Muscle layer of duodenum (tissue), 2 donors: ENCODE measurements around the gene CRB2.

Experiments
- H3K27ac ChIP-seq: one replicate; pipeline ENCODE4 v1.7.0; 2013; ENCODE audit warnings: mild to moderate bottlenecking, low read length
- H3K27me3 ChIP-seq: one replicate; pipeline ENCODE4 v1.7.0; 2013; ENCODE audit warnings: low read depth, mild to moderate bottlenecking, control low read depth, low read length
- H3K36me3 ChIP-seq, 2 donors: one replicate each; pipeline ENCODE4 v1.7.0; 2013; ENCODE audit warnings: low read length in 2 of 2, control low read depth in 1 of 2, mild to moderate bottlenecking in 1 of 2; ENCODE audit not compliant: insufficient read depth in 2 of 2, control insufficient read depth in 1 of 2
- H3K4me1 ChIP-seq, 2 donors: one replicate each; pipeline ENCODE4 v1.7.0; 2013; ENCODE audit warnings: low read length in 2 of 2, mild to moderate bottlenecking in 2 of 2, control low read depth in 1 of 2, moderate library complexity in 1 of 2; ENCODE audit not compliant: insufficient read depth in 2 of 2, control insufficient read depth in 1 of 2
- H3K4me3 ChIP-seq, 2 donors: one replicate each; pipeline ENCODE4 v1.7.0; 2013; ENCODE audit warnings: low read length in 2 of 2, low read depth in 1 of 2, mild to moderate bottlenecking in 1 of 2
- H3K9me3 ChIP-seq, 2 donors: one replicate each; pipeline ENCODE4 v1.7.0; 2013; ENCODE audit warnings: low read length in 2 of 2, control low read depth in 1 of 2, mild to moderate bottlenecking in 1 of 2; ENCODE audit not compliant: control insufficient read depth in 1 of 2
- donor health status: healthy.

CRB2 gene

DNA sequence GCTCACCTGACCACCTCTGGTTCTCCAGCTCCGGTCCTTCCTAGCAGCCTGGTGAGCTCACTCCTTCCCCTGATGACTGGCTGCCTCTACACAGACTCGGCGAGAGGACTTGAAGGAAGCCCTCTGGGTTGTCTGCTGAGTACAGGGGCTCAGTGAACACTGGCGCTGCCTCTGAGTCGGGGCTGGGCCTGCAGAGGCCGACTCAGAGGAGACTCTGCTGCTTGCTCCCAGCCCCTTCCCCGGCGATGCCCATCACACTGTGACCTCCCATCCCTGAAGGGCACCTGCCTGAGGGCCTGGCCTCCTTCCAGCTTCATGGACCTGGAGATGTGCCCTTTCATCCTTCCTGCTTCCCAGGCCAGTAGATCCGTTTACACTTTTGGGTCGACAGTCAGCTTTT, 22.0 kb downstream of the CRB2 start:
- Histone ChIP-seq H3K4me1 (peaks cover 0 to 12% of the 10 kb centered on the region in 2 donors), H3K9me3 (no peaks in the 10 kb centered on the region), H3K4me3 (no peak overlapping the region), H3K36me3 (peaks cover 0 to 23% of the 10 kb centered on the region in 2 donors), H3K27ac (no peak overlapping the region), H3K27me3 (peaks cover 16% of the 10 kb centered on the region)

DNA sequence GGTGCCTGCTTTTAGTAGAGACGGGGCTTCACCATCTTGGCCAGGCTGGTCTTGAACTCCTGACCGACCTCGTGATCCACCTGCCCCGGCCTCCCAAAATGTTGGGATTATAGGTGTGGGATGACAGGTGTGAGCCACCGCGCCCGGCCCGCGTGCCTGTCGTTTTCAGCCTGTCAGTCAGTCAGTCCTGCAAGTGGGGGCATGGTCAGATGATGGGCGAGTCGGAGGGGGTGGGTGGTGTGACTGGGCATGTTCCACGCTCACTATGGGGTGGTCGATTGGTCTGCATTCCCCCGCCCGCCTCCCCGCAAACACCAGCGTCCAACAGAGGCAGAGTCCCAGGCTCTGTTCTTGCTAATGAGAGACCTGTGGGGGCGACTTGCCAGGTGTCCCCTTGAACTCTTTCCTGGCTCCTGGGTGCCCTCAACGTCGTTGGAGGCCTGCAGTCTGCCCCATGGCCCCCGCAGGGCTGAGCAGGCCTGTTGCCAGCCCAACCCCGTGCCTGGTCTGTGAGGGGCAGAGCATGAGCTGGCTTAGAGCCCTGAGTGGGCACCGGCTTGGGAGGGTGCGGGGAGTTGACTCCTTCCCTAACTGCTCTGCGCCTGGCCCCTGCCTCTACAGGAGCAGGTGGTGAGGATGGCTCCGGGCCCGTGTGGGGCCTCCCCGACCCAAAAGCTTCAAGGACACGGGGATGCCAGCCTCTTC, 23.1 kb downstream of the CRB2 start:
- Histone ChIP-seq H3K27me3 (peaks cover 11% of the 10 kb centered on the region), H3K4me3 (no peak overlapping the region), H3K36me3 (peaks cover 0 to 31% of the 10 kb centered on the region in 2 donors), H3K9me3 (no peaks in the 10 kb centered on the region), H3K27ac (no peak overlapping the region), H3K4me1 (peaks cover 0 to 4% of the 10 kb centered on the region in 2 donors)

DNA sequence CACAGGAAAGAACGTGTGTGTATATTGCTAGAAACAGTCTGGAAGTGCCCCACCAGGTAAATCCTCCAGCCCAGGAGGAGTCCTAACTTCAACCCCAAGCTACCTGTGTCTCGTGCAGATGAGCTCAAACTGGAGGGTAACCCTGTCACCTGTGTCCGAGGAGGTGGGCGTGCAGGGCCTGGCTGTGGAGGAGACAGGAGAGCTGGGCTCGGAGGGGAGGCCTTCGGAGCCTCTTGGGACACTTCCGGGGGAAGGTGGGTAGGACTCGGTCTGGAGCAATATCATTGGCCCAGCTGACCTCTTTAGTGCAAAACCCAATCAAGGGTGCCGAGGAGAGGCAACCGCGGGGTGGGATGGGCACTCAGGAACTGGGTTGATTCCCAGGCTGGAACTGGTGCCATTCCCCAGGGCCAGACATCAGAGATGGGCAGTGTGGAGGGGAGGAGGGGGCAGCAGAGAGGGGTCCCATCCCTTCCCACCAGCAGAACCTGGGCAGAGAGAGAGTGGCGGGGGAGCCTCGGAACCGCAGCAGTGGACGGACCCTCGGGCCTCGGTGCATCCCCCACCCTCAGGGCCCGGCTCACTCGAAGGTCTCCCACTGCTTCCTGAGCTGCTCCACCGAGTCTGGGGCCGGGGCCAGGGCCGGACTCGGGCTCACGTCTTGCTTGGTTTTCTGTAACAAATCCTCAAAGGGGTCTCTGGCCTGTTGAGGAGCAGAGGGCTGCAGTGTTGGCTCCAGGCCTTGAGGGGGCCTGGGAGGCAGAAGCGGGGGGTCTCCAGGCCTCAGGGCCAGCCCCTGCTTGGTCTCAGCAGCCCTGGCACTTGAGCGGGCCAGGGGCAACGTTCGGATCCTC, 25.1 kb downstream of the CRB2 start:
- no peak overlapping the region for H3K4me3 ChIP-seq
- H3K36me3 ChIP-seq, result peaks cover 0 to 31% of the 10 kb centered on the region in 2 donors
- H3K27ac ChIP-seq, result no peak overlapping the region
- no peaks in the 10 kb centered on the region for H3K27me3 ChIP-seq
- no peaks in the 10 kb centered on the region for H3K4me1 ChIP-seq
- no peaks in the 10 kb centered on the region for H3K9me3 ChIP-seq

DNA sequence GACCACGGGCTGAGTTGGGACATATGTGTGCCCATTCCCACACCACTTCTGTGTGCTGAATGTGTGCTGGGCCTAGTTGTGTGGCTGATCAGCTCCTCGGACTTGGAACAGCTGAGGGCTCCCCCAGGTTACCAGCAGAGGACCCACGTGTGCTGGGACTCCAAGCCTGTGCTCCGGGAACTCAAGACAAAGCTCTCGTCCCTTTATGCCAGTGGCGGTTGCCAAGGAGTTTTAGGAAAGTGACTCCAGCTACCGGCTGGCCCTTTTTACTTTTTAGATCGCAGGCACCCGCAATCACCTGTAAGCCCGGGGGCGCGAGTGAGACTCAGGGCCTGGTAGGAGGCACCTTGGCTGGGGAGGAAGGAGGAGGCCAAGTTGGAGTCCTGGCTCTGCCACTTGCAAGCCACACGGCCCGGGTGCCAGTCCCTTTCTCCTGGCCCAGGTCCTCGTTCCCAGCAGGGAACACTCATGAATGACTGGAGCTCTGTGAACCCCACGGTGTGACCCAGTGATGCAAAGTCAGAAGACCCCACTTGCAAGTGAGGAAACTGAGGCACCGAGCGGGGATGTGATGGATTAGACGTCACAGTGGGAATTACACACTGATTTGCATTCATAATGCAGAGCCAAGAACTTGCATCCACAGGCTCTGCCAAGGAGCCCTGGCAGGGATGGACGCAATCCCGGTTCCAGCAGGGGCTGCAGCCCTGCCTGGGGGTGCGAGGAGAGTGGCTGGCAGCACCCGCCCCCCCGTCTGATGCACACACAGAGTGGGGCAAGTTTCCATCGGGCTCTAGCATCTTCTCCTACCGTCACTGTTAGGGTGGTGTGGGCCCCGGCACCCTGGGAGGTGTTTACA, 26.9 kb downstream of the CRB2 start:
- Histone ChIP-seq H3K4me1 (no peaks in the 10 kb centered on the region), H3K27ac (no peak overlapping the region), H3K27me3 (no peaks in the 10 kb centered on the region), H3K4me3 (no peak overlapping the region), H3K36me3 (peaks cover 0 to 31% of the 10 kb centered on the region in 2 donors), H3K9me3 (no peaks in the 10 kb centered on the region)

DNA sequence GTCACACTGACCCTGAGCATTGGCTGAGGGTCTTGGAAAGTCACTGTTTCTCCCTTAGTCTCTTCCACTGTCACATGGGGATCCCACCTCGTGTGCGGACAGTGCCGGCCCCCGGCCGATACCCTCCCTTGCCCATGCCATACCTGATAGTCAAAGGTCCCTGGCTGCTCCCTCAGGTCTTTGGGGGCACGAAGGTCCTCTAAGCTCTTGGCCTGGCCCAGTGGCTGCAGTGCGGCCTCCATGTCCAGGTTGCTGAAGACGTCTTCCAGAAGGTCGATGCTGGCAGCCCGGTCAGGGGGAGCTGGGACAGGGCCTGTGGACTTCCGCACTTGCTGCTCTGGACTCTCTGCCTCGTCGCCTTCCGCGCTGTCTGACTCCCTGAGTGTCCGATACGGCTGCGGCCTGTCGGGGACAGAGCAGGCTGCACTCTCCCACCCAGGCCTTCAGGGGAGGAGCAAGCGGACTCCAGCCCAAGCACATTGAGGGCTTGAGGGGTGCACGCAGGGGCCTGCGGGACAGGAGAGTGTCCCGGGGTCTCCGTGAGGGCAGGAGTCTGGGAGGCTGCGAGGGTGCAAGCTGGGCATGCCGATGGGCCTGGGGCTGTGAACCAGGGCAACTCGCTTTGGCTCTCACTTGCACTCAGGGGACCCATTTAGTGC, 27.6 kb downstream of the CRB2 start:
- Histone ChIP-seq H3K4me1 (no peaks in the 10 kb centered on the region), H3K36me3 (peaks cover 0 to 31% of the 10 kb centered on the region in 2 donors), H3K27me3 (no peaks in the 10 kb centered on the region), H3K9me3 (no peaks in the 10 kb centered on the region), H3K27ac (no peak overlapping the region), H3K4me3 (no peak overlapping the region)

DNA sequence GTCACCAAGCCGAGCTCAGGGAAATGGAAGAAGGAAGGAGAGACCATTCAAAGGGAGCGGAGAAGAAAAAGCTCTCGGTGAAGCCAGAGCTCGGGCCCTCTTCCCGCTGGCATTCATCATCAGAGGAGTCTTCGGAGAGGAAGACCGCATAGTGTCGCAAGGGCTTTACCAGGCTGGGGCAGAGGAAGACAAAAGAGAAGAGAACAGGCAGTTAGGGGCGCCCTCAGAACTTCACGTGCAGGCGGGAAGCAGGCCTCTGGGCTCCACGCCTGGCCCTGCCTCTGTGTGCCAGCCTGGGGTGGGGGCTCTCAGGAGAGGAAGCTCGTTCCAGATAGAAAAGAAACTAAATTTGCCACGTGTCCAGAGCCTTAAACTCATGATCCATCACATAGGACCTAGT, 31.7 kb downstream of the CRB2 start:
- no peak overlapping the region for H3K27ac ChIP-seq
- H3K9me3 ChIP-seq, result no peaks in the 10 kb centered on the region
- peaks cover 0 to 11% of the 10 kb centered on the region in 2 donors for H3K36me3 ChIP-seq
- no peaks in the 10 kb centered on the region for H3K27me3 ChIP-seq
- H3K4me1 ChIP-seq, result no peaks in the 10 kb centered on the region
- H3K4me3 ChIP-seq, result no peak overlapping the region

DNA sequence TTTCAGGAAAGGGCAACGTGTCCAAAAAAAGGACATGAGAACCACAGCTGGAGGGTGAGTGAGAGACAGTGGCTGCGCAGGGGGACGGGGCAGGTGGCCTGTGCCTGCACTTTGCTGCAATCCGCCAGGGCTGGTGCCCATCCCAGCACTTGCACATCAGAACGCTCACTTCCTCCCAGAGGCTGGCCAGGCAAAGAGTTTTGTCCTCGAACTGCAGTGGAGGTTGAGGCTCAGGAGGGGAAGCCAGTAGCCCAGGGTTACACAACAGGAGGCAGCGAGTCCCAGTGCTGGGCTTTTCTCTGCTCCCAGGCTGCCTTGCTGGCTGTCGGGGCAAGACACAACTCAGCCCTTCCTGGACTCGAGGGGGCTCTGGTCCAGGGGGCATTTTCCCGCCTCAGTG, 33.1 kb downstream of the CRB2 start:
- H3K4me3 ChIP-seq, result no peak overlapping the region
- no peaks in the 10 kb centered on the region for H3K36me3 ChIP-seq
- no peaks in the 10 kb centered on the region for H3K9me3 ChIP-seq
- no peaks in the 10 kb centered on the region for H3K4me1 ChIP-seq
- H3K27ac ChIP-seq, result no peak overlapping the region
- H3K27me3 ChIP-seq, result no peaks in the 10 kb centered on the region

DNA sequence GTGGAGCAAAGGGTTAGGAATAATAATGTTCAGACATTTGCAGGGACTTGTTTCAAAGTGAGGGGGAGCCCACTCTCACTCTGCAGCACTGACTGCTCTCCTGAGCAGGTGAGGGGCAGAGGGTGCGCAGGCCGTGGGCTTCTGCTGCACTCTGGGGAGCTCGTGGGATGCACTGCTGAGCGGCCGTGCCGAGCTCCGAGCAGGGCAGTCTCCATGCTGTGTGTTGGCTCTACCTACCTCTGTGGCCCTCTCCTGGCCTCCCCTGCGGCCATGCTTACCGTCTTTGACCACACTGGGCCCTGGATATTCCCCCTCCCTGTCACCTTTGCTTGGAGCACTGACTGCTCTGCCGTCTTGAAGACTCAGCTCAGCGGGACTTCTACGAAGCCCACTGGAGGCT, 33.7 kb downstream of the CRB2 start:
- Histone ChIP-seq H3K27me3 (no peaks in the 10 kb centered on the region), H3K4me1 (no peaks in the 10 kb centered on the region), H3K27ac (no peak overlapping the region), H3K9me3 (no peaks in the 10 kb centered on the region), H3K4me3 (no peak overlapping the region), H3K36me3 (no peaks in the 10 kb centered on the region)

DNA sequence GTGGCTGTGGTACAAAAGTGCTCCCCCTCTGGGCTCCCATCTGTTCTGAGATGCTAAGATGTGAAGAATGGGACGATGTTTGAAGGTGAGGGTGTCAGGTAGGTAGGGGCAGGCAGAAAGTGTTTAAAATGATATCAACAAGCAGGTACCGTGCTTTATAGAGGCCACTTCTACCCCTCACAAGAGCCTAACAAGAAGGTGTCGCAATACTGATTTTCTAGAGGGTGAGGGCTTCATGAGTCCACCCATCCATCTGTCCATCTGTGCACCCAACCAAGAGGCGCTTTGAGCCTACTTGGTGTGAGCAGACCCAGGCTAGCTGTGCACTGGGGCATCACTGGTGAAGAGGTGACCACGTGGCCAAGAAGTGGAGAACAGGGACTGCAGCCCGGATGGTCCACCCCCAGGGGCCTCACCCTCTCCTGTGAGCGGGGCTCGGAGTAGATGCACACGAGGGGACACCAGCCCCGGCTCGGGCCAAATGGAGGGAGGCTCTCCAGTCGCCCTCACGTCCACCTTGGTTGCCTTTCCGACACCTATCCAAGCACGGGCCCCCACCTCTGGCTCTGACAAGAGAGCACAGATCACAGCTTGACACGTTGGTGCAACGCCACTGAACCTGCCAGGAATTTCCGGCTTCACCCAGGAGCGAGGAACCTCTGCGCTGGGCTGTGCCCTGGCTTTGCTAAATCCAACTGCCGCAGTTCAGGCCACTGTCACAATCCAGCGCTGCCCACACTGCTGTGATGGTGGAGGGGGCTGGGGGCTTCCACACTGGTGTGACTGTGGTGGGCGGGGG, 34.5 kb downstream of the CRB2 start:
- H3K9me3 ChIP-seq, result no peaks in the 10 kb centered on the region
- no peaks in the 10 kb centered on the region for H3K4me1 ChIP-seq
- H3K27me3 ChIP-seq, result no peaks in the 10 kb centered on the region
- no peaks in the 10 kb centered on the region for H3K36me3 ChIP-seq
- H3K27ac ChIP-seq, result no peak overlapping the region
- H3K4me3 ChIP-seq, result no peak overlapping the region

DNA sequence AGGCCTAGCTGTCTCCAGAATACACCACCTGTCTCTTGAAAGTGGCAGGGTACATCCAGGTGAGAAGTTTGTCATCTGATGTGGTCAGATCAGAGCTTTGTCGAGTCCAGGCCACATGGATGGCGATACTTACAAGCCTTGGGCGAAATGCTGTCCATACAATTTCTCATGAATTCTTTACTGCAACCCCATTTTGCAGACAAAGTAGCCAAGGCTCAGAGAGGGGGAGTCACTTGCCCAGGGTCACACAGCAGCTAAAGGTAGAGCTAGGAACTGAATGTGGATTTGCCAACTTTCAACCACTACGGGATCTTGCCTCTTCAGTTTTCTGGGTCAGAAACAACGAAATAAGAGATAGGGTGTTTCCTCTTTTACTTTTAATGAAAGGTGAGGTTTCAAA, 35.2 kb downstream of the CRB2 start:
- Histone ChIP-seq H3K36me3 (no peaks in the 10 kb centered on the region), H3K27ac (no peak overlapping the region), H3K4me3 (no peak overlapping the region), H3K9me3 (no peaks in the 10 kb centered on the region), H3K27me3 (no peaks in the 10 kb centered on the region), H3K4me1 (no peaks in the 10 kb centered on the region)
